ENCODE data around the gene GSTP1. TPM values are rescaled to one million over a fixed set of nuclear protein-coding genes. Genes with fewer than 3 reads are reported as not detected.
"Not testable (repeated sequence)": the region's sequence is repeated elsewhere in the genome, so short reads cannot be mapped to it uniquely, and the experiment has no call there.

The GSTP1 gene
- total RNA-seq, 1 donor = 495 TPM

GRCh38 chr11:67586568-67587250 is 3.1 kb downstream of the GSTP1 start:
- TF ChIP-seq, protein P1, sequence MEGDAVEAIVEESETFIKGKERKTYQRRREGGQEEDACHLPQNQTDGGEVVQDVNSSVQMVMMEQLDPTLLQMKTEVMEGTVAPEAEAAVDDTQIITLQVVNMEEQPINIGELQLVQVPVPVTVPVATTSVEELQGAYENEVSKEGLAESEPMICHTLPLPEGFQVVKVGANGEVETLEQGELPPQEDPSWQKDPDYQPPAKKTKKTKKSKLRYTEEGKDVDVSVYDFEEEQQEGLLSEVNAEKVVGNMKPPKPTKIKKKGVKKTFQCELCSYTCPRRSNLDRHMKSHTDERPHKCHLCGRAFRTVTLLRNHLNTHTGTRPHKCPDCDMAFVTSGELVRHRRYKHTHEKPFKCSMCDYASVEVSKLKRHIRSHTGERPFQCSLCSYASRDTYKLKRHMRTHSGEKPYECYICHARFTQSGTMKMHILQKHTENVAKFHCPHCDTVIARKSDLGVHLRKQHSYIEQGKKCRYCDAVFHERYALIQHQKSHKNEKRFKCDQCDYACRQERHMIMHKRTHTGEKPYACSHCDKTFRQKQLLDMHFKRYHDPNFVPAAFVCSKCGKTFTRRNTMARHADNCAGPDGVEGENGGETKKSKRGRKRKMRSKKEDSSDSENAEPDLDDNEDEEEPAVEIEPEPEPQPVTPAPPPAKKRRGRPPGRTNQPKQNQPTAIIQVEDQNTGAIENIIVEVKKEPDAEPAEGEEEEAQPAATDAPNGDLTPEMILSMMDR (IDR thresholded peaks at IDR 0.05; ENCODE audit: insufficient read depth, low read depth, low read length) = no peak
- no peak overlapping the region for H3K4me3 ChIP-seq (ENCODE audit: low read depth, low read length)

DNA sequence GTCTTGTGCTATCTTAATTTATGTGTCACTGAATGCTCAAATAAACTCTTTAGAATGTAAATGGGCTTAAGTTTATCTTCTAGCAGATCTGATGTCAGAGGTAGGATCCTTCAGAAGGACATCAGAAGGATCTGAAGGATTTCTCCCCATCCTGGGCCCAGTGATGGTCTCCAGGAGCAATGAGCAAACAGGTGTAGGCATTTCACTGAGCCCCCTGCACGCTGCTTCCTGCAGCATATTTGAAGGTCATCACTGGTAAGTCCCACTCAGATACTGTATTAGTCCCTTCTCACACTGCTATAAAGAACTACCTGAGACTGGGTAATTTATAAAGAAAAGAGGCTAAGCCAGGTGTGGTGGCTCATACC is 4.5 kb downstream of the GSTP1 start:
- no peak for DNase-seq (ENCODE audit: low read depth)
- no peak overlapping the region for H3K4me3 ChIP-seq (ENCODE audit: low read depth, low read length)
- TF ChIP-seq, protein P1 (IDR thresholded peaks at IDR 0.05; ENCODE audit: insufficient read depth, low read depth, low read length) = no peak

More at GRCh38 chr11:67586568-67587250, 3.1 kb downstream of the GSTP1 start:
- no peak for DNase-seq (ENCODE audit: low read depth)

GRCh38 chr11:67588899-67589415 is 5.3 kb downstream of the GSTP1 start:
- DNase-seq (ENCODE audit: low read depth); H3K4me3 ChIP-seq (ENCODE audit: low read depth, low read length): not testable (repeated sequence)

GRCh38 chr11:67592880-67593564 is 9.4 kb downstream of the GSTP1 start:
- no peak for DNase-seq (ENCODE audit: low read depth)
- TF ChIP-seq, protein P1 (IDR thresholded peaks at IDR 0.05; ENCODE audit: insufficient read depth, low read depth, low read length) = no peak
- no peak overlapping the region for H3K4me3 ChIP-seq (ENCODE audit: low read depth, low read length)

- no peak for DNase-seq (ENCODE audit: low read depth)
- no peak overlapping the region for H3K4me3 ChIP-seq (ENCODE audit: low read depth, low read length)
- TF ChIP-seq, protein P1 (IDR thresholded peaks at IDR 0.05; ENCODE audit: insufficient read depth, low read depth, low read length) = no peak
These were observed 9.9 kb downstream of the GSTP1 start for GRCh38 chr11:67593565-67593905.

DNA sequence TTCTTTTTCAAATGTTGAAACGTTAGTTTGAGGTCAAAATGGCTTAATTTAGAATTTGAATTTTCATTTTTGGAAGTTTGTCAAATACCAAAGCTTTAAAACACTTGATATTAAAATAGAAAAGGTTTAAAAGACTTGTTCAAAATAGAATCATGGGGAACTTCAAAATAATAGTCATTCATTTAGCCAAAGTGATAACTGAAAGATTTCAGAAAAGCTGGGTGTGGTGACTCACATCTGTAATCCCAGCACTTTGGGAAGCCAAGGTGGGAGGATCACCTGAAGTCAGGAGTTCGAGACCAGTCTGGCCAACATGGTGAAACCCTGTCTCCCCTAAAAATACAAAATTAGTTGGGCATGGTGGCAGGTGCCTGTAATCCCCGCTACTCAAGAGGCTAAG is 10.9 kb downstream of the GSTP1 start:
- DNase-seq (ENCODE audit: low read depth) = no peak
- no peak overlapping the region for H3K4me3 ChIP-seq (ENCODE audit: low read depth, low read length)
- TF ChIP-seq, protein P1 (IDR thresholded peaks at IDR 0.05; ENCODE audit: insufficient read depth, low read depth, low read length) = no peak

DNA sequence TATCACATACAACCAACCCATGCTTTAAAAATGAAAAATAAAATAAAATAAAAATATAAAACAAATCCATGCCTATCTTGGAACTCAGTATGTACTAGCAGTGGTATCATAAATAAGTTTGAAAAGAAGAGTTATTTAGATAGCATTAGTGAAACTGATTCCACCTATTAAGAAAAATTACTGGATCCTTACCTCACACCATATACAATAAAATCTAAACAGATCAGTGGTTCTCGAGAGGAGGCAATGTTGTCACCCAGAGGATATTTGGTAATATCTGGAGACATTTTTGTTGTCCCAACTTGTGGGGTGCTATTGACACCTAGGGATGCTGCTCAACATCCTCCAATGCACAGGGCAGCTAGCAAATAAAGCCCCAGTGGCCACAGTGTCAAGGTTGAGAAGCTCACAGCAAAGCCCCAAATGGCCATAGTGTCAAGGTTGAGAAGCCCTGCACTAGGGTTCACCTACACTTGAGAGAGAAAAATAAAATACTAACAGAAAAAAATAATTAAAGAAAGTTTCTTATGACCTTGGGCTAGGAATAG is 13.2 kb downstream of the GSTP1 start:
- H3K4me3 ChIP-seq (ENCODE audit: low read depth, low read length) = no peak overlapping the region
- TF ChIP-seq, protein P1 (IDR thresholded peaks at IDR 0.05; ENCODE audit: insufficient read depth, low read depth, low read length) = no peak
- DNase-seq (ENCODE audit: low read depth) = no peak

DNA sequence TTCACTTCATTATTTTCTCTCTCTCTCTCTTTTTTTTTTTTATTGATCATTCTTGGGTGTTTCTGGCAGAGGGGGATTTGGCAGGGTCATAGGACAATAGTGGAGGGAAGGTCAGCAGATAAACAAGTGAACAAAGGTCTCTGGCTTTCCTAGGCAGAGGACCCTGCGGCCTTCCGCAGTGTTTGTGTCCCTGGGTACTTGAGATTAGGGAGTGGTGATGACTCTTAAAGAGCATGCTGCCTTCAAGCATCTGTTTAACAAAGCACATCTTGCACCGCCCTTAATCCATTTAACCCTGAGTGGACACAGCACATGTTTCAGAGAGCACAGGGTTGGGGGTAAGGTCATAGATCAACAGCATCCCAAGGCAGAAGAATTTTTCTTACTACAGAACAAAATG is 13.8 kb downstream of the GSTP1 start:
- H3K4me3 ChIP-seq (ENCODE audit: low read depth, low read length); DNase-seq (ENCODE audit: low read depth): not testable (repeated sequence)

DNA sequence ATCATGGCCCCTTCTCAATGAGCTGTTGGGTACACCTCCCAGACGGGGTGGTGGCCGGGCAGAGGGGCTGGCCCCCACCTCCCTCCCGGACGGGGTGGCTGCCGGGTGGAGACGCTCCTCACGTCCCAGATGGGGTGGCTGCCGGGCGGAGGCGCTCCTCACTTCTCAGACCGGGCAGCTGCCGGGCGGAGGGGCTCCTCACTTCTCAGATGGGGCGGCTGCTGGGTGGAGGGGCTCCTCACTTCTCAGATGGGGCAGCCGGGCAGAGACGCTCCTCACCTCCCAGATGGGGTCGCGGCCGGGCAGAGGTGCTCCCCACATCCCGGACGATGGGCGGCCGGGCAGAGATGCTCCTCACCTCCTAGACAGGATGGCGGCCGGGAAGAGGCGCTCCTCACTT is 14.4 kb downstream of the GSTP1 start:
- H3K4me3 ChIP-seq (ENCODE audit: low read depth, low read length); DNase-seq (ENCODE audit: low read depth): not testable (repeated sequence)
